ENCODE measurements around the gene NDUFB1. TPM values are rescaled to one million over a fixed set of nuclear protein-coding genes. Genes with fewer than 3 reads are reported as not detected.

Gene NDUFB1
- total RNA-seq, 4 donors from 2014 or later, result 262 to 685 (median 291) TPM

DNA sequence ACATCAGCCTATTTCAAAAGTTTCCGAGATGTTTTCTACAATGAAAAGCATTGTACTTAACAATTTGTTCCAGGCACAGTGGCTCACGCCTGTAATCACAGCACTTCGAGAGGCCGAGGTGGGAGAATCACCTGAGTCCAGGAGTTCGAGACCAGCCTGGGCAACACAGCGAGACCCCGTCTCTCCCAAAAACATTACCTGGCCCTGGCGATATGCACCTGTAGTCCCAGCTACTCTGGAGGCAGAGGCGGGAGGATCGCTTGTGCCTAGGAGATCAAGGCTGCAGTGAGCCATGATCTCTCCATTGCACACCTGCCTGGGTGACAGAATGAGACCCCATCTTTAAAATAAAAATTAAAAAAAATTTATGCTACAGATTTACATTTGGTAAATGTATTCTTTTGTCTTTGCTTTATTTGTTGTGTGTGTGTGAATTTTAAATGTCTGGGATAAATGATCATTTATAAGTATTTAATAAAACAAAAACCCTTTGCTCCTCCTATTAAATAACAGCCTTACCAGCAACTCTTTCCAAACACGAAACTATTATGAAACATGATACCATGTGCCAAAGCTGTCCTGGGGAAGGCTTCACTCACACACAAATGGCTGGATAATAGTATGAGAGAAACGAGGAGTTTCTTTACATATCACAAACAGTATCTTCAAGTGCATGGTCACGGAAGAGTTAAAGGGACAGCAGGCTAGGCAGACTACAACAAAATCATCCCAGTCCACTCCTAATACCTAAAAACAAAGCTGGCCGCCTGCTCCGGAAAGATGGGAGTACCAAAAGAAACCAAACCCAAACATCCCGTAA is 16.2 kb downstream of the NDUFB1 start:
- no peak for DNase-seq
- Histone ChIP-seq H3K27ac (peak overlapping the region; percentile 89 to 99 (median 96)), H3K27me3 (no peaks in the 10 kb centered on the region), H3K4me3 (peak overlapping the region; percentile 66 to 100 (median 83)), H3K9me3 (no peaks in the 10 kb centered on the region), H3K36me3 (no peaks in the 10 kb centered on the region), H3K4me1 (peaks cover 5 to 57% (median 22%) of the 10 kb centered on the region in 3 donors)
- intact Hi-C loops (cut with DNase I), result no loop called here
- WGBS, 2 donors, result 47 to 53% methylated on average over 16 of the region's 16 CpGs
- TF ChIP-seq, protein P1, sequence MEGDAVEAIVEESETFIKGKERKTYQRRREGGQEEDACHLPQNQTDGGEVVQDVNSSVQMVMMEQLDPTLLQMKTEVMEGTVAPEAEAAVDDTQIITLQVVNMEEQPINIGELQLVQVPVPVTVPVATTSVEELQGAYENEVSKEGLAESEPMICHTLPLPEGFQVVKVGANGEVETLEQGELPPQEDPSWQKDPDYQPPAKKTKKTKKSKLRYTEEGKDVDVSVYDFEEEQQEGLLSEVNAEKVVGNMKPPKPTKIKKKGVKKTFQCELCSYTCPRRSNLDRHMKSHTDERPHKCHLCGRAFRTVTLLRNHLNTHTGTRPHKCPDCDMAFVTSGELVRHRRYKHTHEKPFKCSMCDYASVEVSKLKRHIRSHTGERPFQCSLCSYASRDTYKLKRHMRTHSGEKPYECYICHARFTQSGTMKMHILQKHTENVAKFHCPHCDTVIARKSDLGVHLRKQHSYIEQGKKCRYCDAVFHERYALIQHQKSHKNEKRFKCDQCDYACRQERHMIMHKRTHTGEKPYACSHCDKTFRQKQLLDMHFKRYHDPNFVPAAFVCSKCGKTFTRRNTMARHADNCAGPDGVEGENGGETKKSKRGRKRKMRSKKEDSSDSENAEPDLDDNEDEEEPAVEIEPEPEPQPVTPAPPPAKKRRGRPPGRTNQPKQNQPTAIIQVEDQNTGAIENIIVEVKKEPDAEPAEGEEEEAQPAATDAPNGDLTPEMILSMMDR (IDR thresholded peaks at IDR 0.05), result no peak
- TF ChIP-seq POLR2A (IDR thresholded peaks at IDR 0.05), result no peak

DNA sequence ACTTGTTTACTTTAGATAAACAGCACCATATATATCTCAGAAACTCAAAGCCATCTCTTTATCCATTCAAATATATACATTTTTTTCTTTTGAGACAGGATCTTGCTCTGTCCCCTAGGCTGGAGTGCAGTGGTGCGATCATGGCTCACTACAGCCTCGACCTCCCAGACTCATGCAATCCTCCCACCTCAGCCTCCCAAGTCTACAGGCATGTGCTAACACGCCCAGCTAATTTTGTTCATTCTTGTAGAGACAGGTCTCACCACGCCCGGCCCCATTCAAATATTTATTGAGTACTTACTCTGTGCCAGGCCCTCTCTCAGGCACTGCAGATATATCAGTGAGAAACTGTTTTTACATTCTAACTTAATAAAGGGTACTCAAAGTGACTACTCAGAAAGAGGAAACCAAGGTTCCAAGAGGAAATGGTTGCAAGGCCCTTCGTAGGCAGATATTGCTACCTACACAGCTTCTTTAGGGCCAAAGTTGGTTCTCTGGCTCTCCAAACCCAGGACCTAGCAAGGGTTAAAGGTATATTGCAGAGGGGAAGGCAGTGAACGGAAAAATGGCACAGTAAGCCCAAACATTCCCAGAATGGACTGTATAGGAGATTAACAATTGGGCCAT is 18.0 kb downstream of the NDUFB1 start:
- Histone ChIP-seq H3K27ac (no peak overlapping the region), H3K27me3 (no peaks in the 10 kb centered on the region), H3K4me3 (no peak overlapping the region), H3K36me3 (no peaks in the 10 kb centered on the region), H3K9me3 (no peaks in the 10 kb centered on the region), H3K4me1 (peaks cover 5 to 63% (median 22%) of the 10 kb centered on the region in 3 donors)
- no peak for DNase-seq
- intact Hi-C loops (cut with DNase I), result no loop called here
- TF ChIP-seq, protein P1 (IDR thresholded peaks at IDR 0.05), result no peak
- no peak for TF ChIP-seq POLR2A (IDR thresholded peaks at IDR 0.05)
- 73 to 76% methylated on average over 7 of the region's 7 CpGs for WGBS, 2 donors

DNA sequence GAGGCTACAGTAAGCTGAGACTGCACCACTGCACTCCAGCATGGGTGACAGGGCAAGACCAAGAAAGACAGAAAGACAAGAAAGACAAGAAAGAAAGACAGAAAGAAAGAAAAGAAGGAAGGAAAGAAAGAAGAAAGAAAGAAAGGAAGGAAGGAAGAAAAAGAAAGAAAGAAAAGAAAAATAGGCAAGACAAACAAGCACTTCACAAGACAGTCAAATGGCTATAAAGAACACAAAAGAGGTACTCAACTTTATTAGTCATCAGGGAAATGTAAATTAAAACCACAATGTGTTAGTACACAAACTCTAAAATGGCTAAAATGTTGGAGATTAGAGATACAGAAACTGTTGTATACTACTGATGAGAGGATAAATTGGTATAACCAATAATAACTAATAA is 21.7 kb downstream of the NDUFB1 start:
- DNase-seq, result no peak
- intact Hi-C loops (cut with DNase I), result no loop called here
- peaks cover 0 to 49% (median 11%) of the 10 kb centered on the region in 3 donors for H3K4me1 ChIP-seq
- no peaks in the 10 kb centered on the region for H3K27me3 ChIP-seq
- H3K4me3 ChIP-seq, result no peak overlapping the region
- TF ChIP-seq, protein P1 (IDR thresholded peaks at IDR 0.05), result no peak
- TF ChIP-seq POLR2A (IDR thresholded peaks at IDR 0.05), result no peak
- peaks cover 0 to 22% (median 15%) of the 10 kb centered on the region in 3 donors for H3K36me3 ChIP-seq
- no peak overlapping the region for H3K27ac ChIP-seq
- H3K9me3 ChIP-seq, result no peaks in the 10 kb centered on the region

DNA sequence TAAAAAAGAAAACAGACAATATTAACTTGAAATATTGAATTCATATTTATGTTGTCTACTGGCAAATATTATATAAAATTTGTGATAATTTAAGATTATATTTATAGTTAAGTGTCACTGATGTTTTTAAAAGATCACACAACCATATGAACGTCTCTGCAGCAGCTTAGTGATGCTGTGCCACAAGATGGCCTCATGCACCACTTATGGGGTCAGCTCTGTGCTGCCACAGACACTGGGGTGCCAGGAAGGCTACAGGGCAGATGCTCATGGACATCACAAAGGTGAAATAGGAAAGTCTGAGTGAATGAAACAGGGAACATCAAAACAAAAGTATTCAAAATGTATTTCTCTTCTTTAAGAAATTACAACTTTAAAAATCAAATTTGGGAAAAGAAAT is 28.2 kb downstream of the NDUFB1 start:
- no peaks in the 10 kb centered on the region for H3K27me3 ChIP-seq
- intact Hi-C loops (cut with DNase I), result no loop called here
- H3K4me3 ChIP-seq, result no peak overlapping the region
- no peaks in the 10 kb centered on the region for H3K9me3 ChIP-seq
- DNase-seq, result no peak
- peaks cover 2 to 83% (median 18%) of the 10 kb centered on the region in 3 donors for H3K36me3 ChIP-seq
- H3K4me1 ChIP-seq, result no peaks in the 10 kb centered on the region
- no peak overlapping the region for H3K27ac ChIP-seq
- WGBS, 2 donors, result 27 to 68% methylated on average over 1 of the region's 1 CpG
- no peak for TF ChIP-seq POLR2A (IDR thresholded peaks at IDR 0.05)
- TF ChIP-seq, protein P1 (IDR thresholded peaks at IDR 0.05), result no peak

DNA sequence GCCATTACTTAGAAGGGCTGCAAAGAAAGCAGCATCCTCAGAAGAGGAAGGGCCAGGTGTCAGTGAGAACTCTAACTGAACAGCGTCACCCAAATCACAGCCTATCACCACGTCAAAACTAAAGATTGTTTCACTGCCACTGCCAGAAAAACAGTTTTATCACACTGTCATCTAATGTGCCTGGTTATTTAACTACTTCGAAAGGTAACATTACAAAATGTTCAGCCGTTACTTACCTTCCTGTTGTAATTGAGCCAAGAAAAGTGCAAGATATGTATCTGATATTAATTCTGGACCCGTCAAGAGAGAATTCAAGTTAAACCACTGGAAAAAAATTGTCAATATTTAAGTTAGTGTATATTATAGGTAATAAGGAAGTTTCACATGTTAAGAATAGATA is 33.0 kb downstream of the NDUFB1 start:
- H3K27ac ChIP-seq, result no peak overlapping the region
- H3K36me3 ChIP-seq, result peaks cover 3 to 96% (median 6%) of the 10 kb centered on the region in 3 donors
- TF ChIP-seq, protein P1 (IDR thresholded peaks at IDR 0.05), result no peak
- no peak for TF ChIP-seq POLR2A (IDR thresholded peaks at IDR 0.05)
- no peaks in the 10 kb centered on the region for H3K9me3 ChIP-seq
- intact Hi-C loops (cut with DNase I), result no loop called here
- H3K4me3 ChIP-seq, result no peak overlapping the region
- WGBS, 2 donors, result 85 to 97% methylated on average over 5 of the region's 5 CpGs
- no peaks in the 10 kb centered on the region for H3K4me1 ChIP-seq
- H3K27me3 ChIP-seq, result no peaks in the 10 kb centered on the region
- no peak for DNase-seq

All from esophagus squamous epithelium (tissue), 5 donors.